Kidney (tissue), 22 donors: ENCODE measurements around the gene FSHR. TPM values are rescaled to one million over a fixed set of nuclear protein-coding genes. Genes with fewer than 3 reads are reported as not detected.

ENCODE experiments used
- DNase-seq, 5 donors: peaks; one replicate each; pipeline ENCODE4 v3.0.0-alpha.2; 2013 to 2020
- FAIRE-seq: peaks from 2 replicates; lab custom pipeline; 2012; peaks lifted over from hg19 to GRCh38; lab: Jason Lieb, UNC
- H3K27ac ChIP-seq, 2 donors: one replicate each; pipeline ENCODE4 v1.7.0; 2013; ENCODE audit warnings: low read depth in 2 of 2, low read length in 2 of 2, inconsistent platforms in 1 of 2
- H3K27me3 ChIP-seq: one replicate; pipeline ENCODE4 v1.7.1; 2013; ENCODE audit warnings: low read length, inconsistent platforms; ENCODE audit not compliant: control insufficient read depth, insufficient read depth
- H3K36me3 ChIP-seq, 3 donors: one replicate each; pipeline versions ENCODE4 v1.7.0 to v1.7.1; 2013; ENCODE audit warnings: low read length in 3 of 3, control low read depth in 1 of 3, inconsistent platforms in 1 of 3; ENCODE audit not compliant: insufficient read depth in 3 of 3, control insufficient read depth in 2 of 3
- H3K4me1 ChIP-seq, 3 donors: one replicate each; pipeline versions ENCODE4 v1.7.0 to v1.7.1; 2013; ENCODE audit warnings: low read length in 3 of 3, inconsistent platforms in 1 of 3, low read depth in 1 of 3; ENCODE audit not compliant: control insufficient read depth in 2 of 3, insufficient read depth in 2 of 3
- H3K4me3 ChIP-seq, 3 donors: one replicate each; pipeline versions ENCODE4 v1.7.0 to v1.8.1; 2013; ENCODE audit warnings: low read length in 3 of 3, control low read depth in 1 of 3, inconsistent platforms in 1 of 3
- H3K9ac ChIP-seq, 3 donors: one replicate each; pipeline versions ENCODE4 v1.7.0 to v1.7.1; 2013; ENCODE audit warnings: low read length in 3 of 3, control low read depth in 1 of 3, inconsistent platforms in 1 of 3
- H3K9me3 ChIP-seq, 3 donors: one replicate each; pipeline versions ENCODE4 v1.7.0 to v1.7.1; 2013; ENCODE audit warnings: low read length in 3 of 3, control low read depth in 1 of 3, inconsistent platforms in 1 of 3; ENCODE audit not compliant: control insufficient read depth in 2 of 3, insufficient read depth in 1 of 3
- CTCF ChIP-seq: IDR thresholded peaks from 3 replicates; pipeline ENCODE4 v1.5.1; 2012; ENCODE audit warnings: mild to moderate bottlenecking, moderate library complexity, borderline replicate concordance; ENCODE audit not compliant: insufficient read depth; ENCODE audit errors: extremely low read depth
- intact Hi-C: fragments of 100-400 bp; cut with DNase I; formaldehyde crosslinking; loops from one replicate; pipeline ENCODE4 v1.11.1; 2022
- long read RNA-seq, 10 donors: library from polyadenylated mRNA in 1 of 10; unstranded in 1 of 10; transcript quantifications; one replicate each; pipeline ENCODE4 v2.0.0 and lab custom pipeline, GENCODE V29; 2021 to 2026
- polyA plus RNA-seq: library from polyadenylated mRNA; stranded (reverse); fragments of 350-450 nt; fragmentation: Illumina TruSeq; extraction: RNeasy Lipid Tissue Mini Kit (QIAGEN cat#74804); gene quantifications from one replicate; pipeline ENCODE4 v1.2.3, GENCODE V29; 2014; ENCODE audit warnings: low read depth, low replicate concordance; ENCODE audit not compliant: insufficient read depth
- total RNA-seq: library from RNA; stranded (reverse); fragmentation: NEBNext Ultra II Directional; extraction: Animal tissue kit (Norgen Biotek cat#: 25700); gene quantifications from one replicate; pipeline ENCODE4 v1.2.1, GENCODE V29; 2021
- donor health status: control.
- donor health status: control.
- donor health status: control.
- donor health status: control.
- donor health status: control.
- donor health status: DM: yes; HTN: yes; CAD: no.
- donor health status: Normal renal cell carcinoma (clear cell type).

Gene FSHR
- total RNA-seq (0.54 TPM), polyA plus RNA-seq (not detected)
- long read RNA-seq, donor 1 = 0 reads
- long read RNA-seq, donor 2 = 0 reads
- long read RNA-seq, donor 3 = 0 reads
- long read RNA-seq, donor 4 = 0 reads
- long read RNA-seq, donor 5 = 0 reads
- long read RNA-seq, donor 6 = 0 reads
- long read RNA-seq, donor 7 = 0 reads
- long read RNA-seq, donor 8 = 0 reads
- long read RNA-seq, donor 9 = 0 reads
- long read RNA-seq, donor 10 = 0 reads

GRCh38 chr2:49154140-49154539, at the start of gene FSHR:
Gene FSHR, minus strand, starts transcription at chr2:49154515. Its CDS starts 98 bp downstream, at chr2:49154417.
- Histone ChIP-seq H3K27me3 (no peaks in the 10 kb centered on the region), H3K4me1 (no peaks in the 10 kb centered on the region), H3K36me3 (no peaks in the 10 kb centered on the region), H3K9ac (no peak within 1 kb of the TSS), H3K27ac (no peak within 1 kb of the TSS), H3K4me3 (no peak within 1 kb of the TSS), H3K9me3 (no peaks in the 10 kb centered on the region)
- no peak for TF ChIP-seq CTCF
- no peak for FAIRE-seq
- intact Hi-C loops = no loop called here
- no peak for DNase-seq

GRCh38 chr2:49199266-49199665, 45.0 kb upstream of the FSHR start:
- no peak overlapping the region for H3K4me3 ChIP-seq
- no peak for DNase-seq
- H3K9ac ChIP-seq = no peak overlapping the region
- no peaks in the 10 kb centered on the region for H3K27me3 ChIP-seq
- FAIRE-seq = no peak
- H3K36me3 ChIP-seq = no peaks in the 10 kb centered on the region
- no peaks in the 10 kb centered on the region for H3K4me1 ChIP-seq
- intact Hi-C loops = no loop called here
- TF ChIP-seq CTCF = no peak
- H3K9me3 ChIP-seq = no peaks in the 10 kb centered on the region
- no peak overlapping the region for H3K27ac ChIP-seq

- Histone ChIP-seq H3K9ac (no peak overlapping the region), H3K4me3 (no peak overlapping the region), H3K9me3 (no peaks in the 10 kb centered on the region), H3K4me1 (peaks cover 0 to 5% (median 2%) of the 10 kb centered on the region in 3 donors), H3K27me3 (no peaks in the 10 kb centered on the region), H3K27ac (no peak overlapping the region), H3K36me3 (no peaks in the 10 kb centered on the region)
- DNase-seq = no peak
- no peak for TF ChIP-seq CTCF
- intact Hi-C loops = no loop called here
- FAIRE-seq = no peak
These were observed 40.4 kb upstream of the FSHR start for GRCh38 chr2:49194701-49195100.
